ENCODE data around the gene OAT.

DNA sequence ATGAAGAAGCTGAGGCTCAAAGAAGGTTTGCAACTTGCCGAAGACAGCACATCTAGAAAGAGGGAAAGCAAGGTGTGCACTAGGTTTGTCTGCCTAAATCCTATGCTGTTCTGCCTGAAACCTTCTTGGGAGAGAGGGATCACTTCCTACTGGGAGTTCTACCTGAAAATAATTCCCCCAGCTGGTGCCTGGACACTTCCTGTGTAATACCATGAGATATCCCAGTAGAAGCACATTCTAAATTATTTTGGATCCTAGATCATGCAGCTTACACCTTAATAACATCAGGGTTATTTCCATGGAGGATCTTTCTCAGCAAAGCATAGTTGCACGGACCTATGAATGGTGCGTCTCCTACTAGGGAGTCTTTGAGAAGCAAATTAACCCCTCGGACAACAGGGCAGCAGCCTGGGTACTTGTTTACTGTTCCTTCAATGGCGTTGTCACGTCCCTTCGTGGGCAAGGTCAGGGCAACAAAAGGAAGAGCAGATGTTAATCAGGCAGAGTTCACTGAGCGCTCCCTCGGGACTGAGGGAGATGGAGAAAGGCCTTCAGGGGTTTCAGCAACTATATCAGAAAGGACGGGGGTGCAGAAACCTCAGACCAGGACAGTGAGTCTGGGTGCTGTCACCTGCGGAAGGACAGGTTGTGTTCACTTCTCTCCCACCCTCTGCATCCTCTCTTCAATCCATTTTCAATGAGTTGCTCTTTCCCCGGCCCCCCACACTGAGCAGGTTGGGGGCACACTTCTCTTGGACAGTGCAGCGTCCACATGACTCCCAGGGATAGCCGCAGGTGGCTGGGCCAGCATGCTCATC is 44.0 kb downstream of the OAT start:
- TF ChIP-seq, protein P1, sequence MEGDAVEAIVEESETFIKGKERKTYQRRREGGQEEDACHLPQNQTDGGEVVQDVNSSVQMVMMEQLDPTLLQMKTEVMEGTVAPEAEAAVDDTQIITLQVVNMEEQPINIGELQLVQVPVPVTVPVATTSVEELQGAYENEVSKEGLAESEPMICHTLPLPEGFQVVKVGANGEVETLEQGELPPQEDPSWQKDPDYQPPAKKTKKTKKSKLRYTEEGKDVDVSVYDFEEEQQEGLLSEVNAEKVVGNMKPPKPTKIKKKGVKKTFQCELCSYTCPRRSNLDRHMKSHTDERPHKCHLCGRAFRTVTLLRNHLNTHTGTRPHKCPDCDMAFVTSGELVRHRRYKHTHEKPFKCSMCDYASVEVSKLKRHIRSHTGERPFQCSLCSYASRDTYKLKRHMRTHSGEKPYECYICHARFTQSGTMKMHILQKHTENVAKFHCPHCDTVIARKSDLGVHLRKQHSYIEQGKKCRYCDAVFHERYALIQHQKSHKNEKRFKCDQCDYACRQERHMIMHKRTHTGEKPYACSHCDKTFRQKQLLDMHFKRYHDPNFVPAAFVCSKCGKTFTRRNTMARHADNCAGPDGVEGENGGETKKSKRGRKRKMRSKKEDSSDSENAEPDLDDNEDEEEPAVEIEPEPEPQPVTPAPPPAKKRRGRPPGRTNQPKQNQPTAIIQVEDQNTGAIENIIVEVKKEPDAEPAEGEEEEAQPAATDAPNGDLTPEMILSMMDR (IDR thresholded peaks at IDR 0.05; ENCODE audit: borderline replicate concordance, extremely low read depth, low read length, poor library complexity, severe bottlenecking), result no peak
- no peak for TF ChIP-seq EZH2 (IDR thresholded peaks at IDR 0.05; ENCODE audit: borderline replicate concordance, low read depth, low read length, severe bottlenecking)
